ENCODE measurements around the gene IQSEC1. TPM values are rescaled to one million over a fixed set of nuclear protein-coding genes. Genes with fewer than 3 reads are reported as not detected.

Gene IQSEC1
- 12.5 to 20.2 TPM (median 17.9 TPM) in 5 replicates for total RNA-seq (2022; extraction: Qiagen RNA extraction)

GRCh38 chr3:13073326-13074005 lies at the start of gene IQSEC1:
Gene IQSEC1 (minus strand): TSS chr3:13073429. CDS start chr3:13073014, 415 bp downstream.

Other genes with a start within 250 kb of the IQSEC1 start
- gene RPL32, start 231.9 kb downstream of the IQSEC1 start, total RNA-seq (2022; extraction: Qiagen RNA extraction): 2,272 to 2,528 TPM (median 2,363 TPM) in 5 replicates

All from A549 treated with Mapracorat at 1 μM for 4 hours (cell line).